H1 (cell line): ENCODE measurements around the gene TMEM255B. TPM values are rescaled to one million over a fixed set of nuclear protein-coding genes. Genes with fewer than 3 reads are reported as not detected.

ENCODE experiments used
- BRCA1 ChIP-seq: IDR thresholded peaks from 2 replicates; pipeline ENCODE4 v1.6.1; 2012; ENCODE audit warnings: low read depth, low read length, improper control_type of control experiment
- CHD7 ChIP-seq: fragments of 300-600 bp; sonication (generic); IDR thresholded peaks from 2 replicates; pipeline ENCODE4 v1.7.1; 2012; ENCODE audit warnings: low read length, moderate library complexity, mild to moderate bottlenecking, inconsistent platforms; ENCODE audit not compliant: insufficient replicate concordance
- CTBP2 ChIP-seq: IDR thresholded peaks from 2 replicates; pipeline ENCODE4 v1.7.0; 2011; ENCODE audit warnings: borderline replicate concordance, mild to moderate bottlenecking, moderate library complexity, mixed read lengths, low read length; ENCODE audit not compliant: insufficient read depth, insufficient read length
- EP300 ChIP-seq, 2 experiments: IDR thresholded peaks; 1 replicate in 1 of 2; 2 replicates in 1 of 2; pipeline ENCODE4 v1.6.1; 2011 to 2012; ENCODE audit warnings: low read depth in 2 of 2, low read length in 2 of 2, mild to moderate bottlenecking in 2 of 2, borderline replicate concordance in 1 of 2, inconsistent platforms in 1 of 2, moderate library complexity in 1 of 2
- GABPA ChIP-seq: IDR thresholded peaks from 2 replicates; pipeline ENCODE4 v1.6.1; 2011; ENCODE audit warnings: mild to moderate bottlenecking, low read length, moderate library complexity, borderline replicate concordance; ENCODE audit not compliant: insufficient read depth
- HDAC2 ChIP-seq, 2 experiments: fragments of 300-600 bp in 1 of 2; sonication (generic) in 1 of 2; IDR thresholded peaks; 2 replicates each; pipeline ENCODE4 v1.6.1; 2011 to 2012; ENCODE audit warnings: low read depth in 2 of 2, low read length in 2 of 2, mild to moderate bottlenecking in 2 of 2, moderate library complexity in 2 of 2, borderline replicate concordance in 1 of 2, inconsistent platforms in 1 of 2
- KDM4A ChIP-seq: IDR thresholded peaks from one replicate; pipeline ENCODE4 v1.7.1; 2012; ENCODE audit warnings: low read depth, mild to moderate bottlenecking, moderate library complexity, low read length, inconsistent platforms; ENCODE audit not compliant: severe bottlenecking
- SAP30 ChIP-seq: fragments of 300-600 bp; sonication (generic); IDR thresholded peaks from 2 replicates; pipeline ENCODE4 v1.7.1; 2012; ENCODE audit warnings: low read length, moderate library complexity, mild to moderate bottlenecking, inconsistent platforms; ENCODE audit not compliant: insufficient read depth, insufficient replicate concordance
- TCF12 ChIP-seq: IDR thresholded peaks from 2 replicates; pipeline ENCODE4 v1.6.1; 2011; ENCODE audit warnings: low read depth, mild to moderate bottlenecking, low read length
- polyA plus RNA-seq, 7 experiments: library from polyadenylated mRNA; depleted of rRNA in 3 of 7; stranded (reverse) in 5 of 7; unstranded in 2 of 7; fragments of >200 nt in 5 of 7; fragments of 200-250 nt in 2 of 7; gene quantifications; 1 replicate in 5 of 7; 2 replicates in 1 of 7; 4 replicates in 1 of 7; pipeline versions ENCODE4 v1.2.1 to v1.2.3, GENCODE V29; 2011 to 2013; ENCODE audit warnings: missing spikeins in 2 of 7, mixed read lengths in 2 of 7
- total RNA-seq: library from RNA; stranded (reverse); fragmentation: NEBNext Ultra II Directional; extraction: Animal tissue kit (Norgen Biotek cat#: 25700); gene quantifications from 2 replicates; pipeline ENCODE4 v1.2.1, GENCODE V29; 2021

The TMEM255B gene
- total and polyA plus RNA-seq, 2 of the 8 experiments (the other 6 are each of a cell fraction or from before 2014, with no cell fraction given), result 3.4 to 4.4 TPM

DNA sequence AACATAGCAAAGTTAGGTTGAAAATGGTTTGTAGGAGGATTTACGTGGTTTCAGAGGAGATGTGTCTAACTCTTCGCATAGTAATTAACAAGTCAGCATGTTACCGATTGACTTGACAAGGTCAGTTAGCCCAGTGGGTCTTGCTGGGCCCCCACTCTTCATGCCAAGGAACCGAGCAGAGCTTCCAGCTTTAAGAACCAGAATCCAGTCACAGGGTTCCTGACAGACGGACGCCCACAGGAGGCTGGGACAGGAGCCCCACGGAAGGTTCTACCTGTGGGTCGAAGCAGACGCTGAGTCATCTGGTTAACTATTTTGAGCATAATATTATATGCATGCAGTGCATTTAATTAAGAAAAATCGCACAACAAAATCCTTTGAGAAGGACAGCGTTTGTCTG lies 3.5 kb downstream of the TMEM255B start (continued):
- TF ChIP-seq CHD7 (no peak), BRCA1 (no peak), CTBP2 (no peak), TCF12 (no peak), EP300 (IDR thresholded peaks at IDR 0.05; ENCODE audit: borderline replicate concordance in 1 of 2, low read depth in 2 of 2, low read length in 2 of 2) (no peak), SAP30 (no peak), HDAC2 (IDR thresholded peaks at IDR 0.05; ENCODE audit: borderline replicate concordance in 1 of 2, low read depth in 2 of 2, low read length in 2 of 2) (no peak), KDM4A (no peak), GABPA (no peak)
